Measurements from ENCODE around the gene KLRD1. TPM values are rescaled to one million over a fixed set of nuclear protein-coding genes. Genes with fewer than 3 reads are reported as not detected.

KLRD1 gene, protein sequence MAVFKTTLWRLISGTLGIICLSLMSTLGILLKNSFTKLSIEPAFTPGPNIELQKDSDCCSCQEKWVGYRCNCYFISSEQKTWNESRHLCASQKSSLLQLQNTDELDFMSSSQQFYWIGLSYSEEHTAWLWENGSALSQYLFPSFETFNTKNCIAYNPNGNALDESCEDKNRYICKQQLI
- under 1 TPM; 0.32 to 0.40 TPM for total RNA-seq

DNA sequence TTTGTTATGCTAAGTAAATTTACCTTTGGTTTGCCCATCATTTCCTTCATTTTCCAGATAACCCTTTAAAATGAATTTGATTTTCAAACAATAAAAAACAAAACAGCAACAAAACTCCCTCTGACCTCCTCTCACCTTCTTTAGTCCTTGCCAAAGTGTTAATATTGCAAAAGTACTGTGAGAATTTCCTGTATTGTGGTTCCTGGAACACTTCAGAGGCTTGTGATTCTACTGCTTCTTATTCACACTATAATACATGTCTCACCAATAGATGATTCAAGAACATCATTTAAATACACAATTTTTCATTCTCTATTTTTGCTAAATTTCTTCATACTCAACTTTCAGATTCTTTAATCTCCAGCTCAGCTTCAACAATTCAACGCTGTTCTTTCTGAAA is at the start of gene KLRD1:
Gene KLRD1, plus strand, starts transcription at position 241 of the 400 bp plus-strand sequence. CDS start 208 bp downstream, outside the sequence.
- H3K4me3 ChIP-seq, result no peak within 1 kb of the TSS
- DNase-seq (ENCODE audit: low spot score), result no peak
- H3K27me3 ChIP-seq (replicated peaks; ENCODE audit: insufficient read depth), result no peaks in the 10 kb centered on the region
- no peaks in the 10 kb centered on the region for H3K36me3 ChIP-seq
- no peak within 1 kb of the TSS for H3K27ac ChIP-seq
- TF ChIP-seq, protein P1, sequence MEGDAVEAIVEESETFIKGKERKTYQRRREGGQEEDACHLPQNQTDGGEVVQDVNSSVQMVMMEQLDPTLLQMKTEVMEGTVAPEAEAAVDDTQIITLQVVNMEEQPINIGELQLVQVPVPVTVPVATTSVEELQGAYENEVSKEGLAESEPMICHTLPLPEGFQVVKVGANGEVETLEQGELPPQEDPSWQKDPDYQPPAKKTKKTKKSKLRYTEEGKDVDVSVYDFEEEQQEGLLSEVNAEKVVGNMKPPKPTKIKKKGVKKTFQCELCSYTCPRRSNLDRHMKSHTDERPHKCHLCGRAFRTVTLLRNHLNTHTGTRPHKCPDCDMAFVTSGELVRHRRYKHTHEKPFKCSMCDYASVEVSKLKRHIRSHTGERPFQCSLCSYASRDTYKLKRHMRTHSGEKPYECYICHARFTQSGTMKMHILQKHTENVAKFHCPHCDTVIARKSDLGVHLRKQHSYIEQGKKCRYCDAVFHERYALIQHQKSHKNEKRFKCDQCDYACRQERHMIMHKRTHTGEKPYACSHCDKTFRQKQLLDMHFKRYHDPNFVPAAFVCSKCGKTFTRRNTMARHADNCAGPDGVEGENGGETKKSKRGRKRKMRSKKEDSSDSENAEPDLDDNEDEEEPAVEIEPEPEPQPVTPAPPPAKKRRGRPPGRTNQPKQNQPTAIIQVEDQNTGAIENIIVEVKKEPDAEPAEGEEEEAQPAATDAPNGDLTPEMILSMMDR (IDR thresholded peaks at IDR 0.05), result no peak
- TF ChIP-seq POLR2AphosphoS5 (IDR thresholded peaks at IDR 0.05) (no peak), POLR2A (IDR thresholded peaks at IDR 0.05) (no peak)
- H3K4me1 ChIP-seq (replicated peaks), result no peaks in the 10 kb centered on the region
- no peaks in the 10 kb centered on the region for H3K9me3 ChIP-seq
- intact Hi-C loops (cut with DNase I), result no loop called here
- 82% methylated on average over 1 of the region's 1 CpG for WGBS

DNA sequence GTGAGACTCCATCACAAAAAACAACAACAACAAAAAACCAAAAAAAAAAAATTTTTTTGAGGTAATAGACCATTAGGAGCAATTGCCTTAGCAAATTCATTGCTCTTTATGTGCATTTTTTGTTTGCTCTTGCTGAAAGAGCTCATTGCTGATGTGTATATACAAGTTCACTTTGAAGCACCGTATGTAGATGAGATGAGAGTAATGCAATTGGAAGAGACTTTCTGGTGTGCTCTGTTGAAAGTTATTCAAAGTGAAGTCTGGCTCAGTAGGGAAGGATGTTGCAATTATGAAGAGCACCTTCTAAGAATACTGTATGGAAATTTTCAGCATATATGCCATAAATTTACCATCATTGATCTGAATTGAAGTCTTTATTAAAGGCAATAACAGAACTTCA is 46.7 kb upstream of the KLRD1 start:
- no peak for DNase-seq (ENCODE audit: low spot score)
- Histone ChIP-seq H3K36me3 (no peaks in the 10 kb centered on the region), H3K4me1 (replicated peaks) (no peaks in the 10 kb centered on the region), H3K27me3 (replicated peaks; ENCODE audit: insufficient read depth) (no peaks in the 10 kb centered on the region), H3K9me3 (no peaks in the 10 kb centered on the region), H3K27ac (no peak overlapping the region), H3K4me3 (no peak overlapping the region)
- WGBS, result 0% methylated on average over 1 of the region's 1 CpG
- intact Hi-C loops (cut with DNase I), result no loop called here
- TF ChIP-seq POLR2AphosphoS5 (IDR thresholded peaks at IDR 0.05), result no peak
- TF ChIP-seq, protein P1 (IDR thresholded peaks at IDR 0.05), result no peak
- no peak for TF ChIP-seq POLR2A (IDR thresholded peaks at IDR 0.05)

DNA sequence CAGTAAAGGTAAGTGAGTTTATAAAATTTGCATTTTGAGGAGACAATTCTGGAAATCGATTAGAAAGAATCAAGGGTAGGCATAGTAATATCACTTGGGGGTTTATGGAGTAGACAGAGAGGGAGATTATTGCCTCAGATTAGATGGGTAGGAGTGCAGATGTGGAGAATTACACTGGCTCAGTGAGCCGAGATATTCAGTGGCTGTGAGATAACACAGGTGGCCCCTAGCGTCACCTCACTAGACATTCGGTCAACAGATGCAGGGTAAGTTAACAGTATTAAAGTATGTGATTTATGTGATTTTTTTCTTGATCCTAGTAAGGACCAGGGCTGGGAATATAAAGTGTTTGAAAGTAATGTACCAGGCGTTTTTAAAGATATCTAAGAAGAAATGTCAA is 39.6 kb upstream of the KLRD1 start:
- Histone ChIP-seq H3K9me3 (no peaks in the 10 kb centered on the region), H3K4me3 (no peak overlapping the region), H3K36me3 (no peaks in the 10 kb centered on the region), H3K27me3 (replicated peaks; ENCODE audit: insufficient read depth) (no peaks in the 10 kb centered on the region), H3K27ac (no peak overlapping the region), H3K4me1 (replicated peaks) (no peaks in the 10 kb centered on the region)
- 50% methylated on average over 5 of the region's 5 CpGs for WGBS
- no peak for DNase-seq (ENCODE audit: low spot score)
- no peak for TF ChIP-seq POLR2A (IDR thresholded peaks at IDR 0.05)
- TF ChIP-seq POLR2AphosphoS5 (IDR thresholded peaks at IDR 0.05), result no peak
- TF ChIP-seq, protein P1 (IDR thresholded peaks at IDR 0.05), result no peak
- intact Hi-C loops (cut with DNase I), result no loop called here

DNA sequence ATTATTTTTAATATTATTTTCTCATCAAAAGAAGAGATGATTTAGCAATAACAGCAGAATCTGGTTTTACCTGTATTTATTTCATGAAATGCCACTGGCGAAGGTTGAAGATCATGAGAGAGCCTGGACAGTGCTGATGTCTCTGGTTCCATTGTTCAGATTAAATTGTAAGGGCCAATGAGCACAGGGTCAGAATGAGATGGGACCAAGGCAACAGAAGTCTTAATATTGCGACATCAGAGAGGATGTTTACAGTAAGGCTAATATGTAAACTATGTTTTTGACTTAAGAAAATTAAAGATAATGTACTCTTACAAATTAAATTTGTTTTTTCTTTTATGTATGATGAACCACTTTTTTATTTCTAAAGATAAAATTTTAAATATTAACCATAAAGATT is 35.2 kb upstream of the KLRD1 start:
- H3K9me3 ChIP-seq, result no peaks in the 10 kb centered on the region
- DNase-seq (ENCODE audit: low spot score), result no peak
- H3K27me3 ChIP-seq (replicated peaks; ENCODE audit: insufficient read depth), result no peaks in the 10 kb centered on the region
- WGBS, result 87% methylated on average over 2 of the region's 2 CpGs
- TF ChIP-seq POLR2AphosphoS5 (IDR thresholded peaks at IDR 0.05), result no peak
- TF ChIP-seq POLR2A (IDR thresholded peaks at IDR 0.05), result no peak
- TF ChIP-seq, protein P1 (IDR thresholded peaks at IDR 0.05), result no peak
- intact Hi-C loops (cut with DNase I), result no loop called here
- H3K36me3 ChIP-seq, result no peaks in the 10 kb centered on the region
- no peak overlapping the region for H3K4me3 ChIP-seq
- no peaks in the 10 kb centered on the region for H3K4me1 ChIP-seq (replicated peaks)
- no peak overlapping the region for H3K27ac ChIP-seq

DNA sequence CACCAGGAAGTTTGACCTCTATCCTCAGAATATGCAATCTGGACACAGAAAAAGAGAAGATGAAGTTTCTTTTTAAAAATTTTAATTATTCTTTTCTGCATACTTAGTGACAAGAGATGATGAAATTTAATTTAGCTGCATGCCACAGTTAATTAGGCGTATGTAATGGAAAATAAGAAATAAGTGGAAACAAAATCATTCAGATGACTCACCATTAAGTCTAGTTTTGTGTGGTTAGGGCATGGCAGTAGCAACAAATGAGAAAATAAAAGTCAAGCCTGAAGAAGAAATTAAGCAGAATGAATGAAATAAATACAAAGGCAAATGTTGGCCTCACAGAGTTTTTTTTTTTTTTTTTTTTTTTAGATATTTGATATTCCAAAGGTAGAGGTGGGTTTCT is 30.9 kb upstream of the KLRD1 start:
- Histone ChIP-seq H3K27me3 (replicated peaks; ENCODE audit: insufficient read depth) (no peaks in the 10 kb centered on the region), H3K27ac (no peak overlapping the region), H3K4me3 (no peak overlapping the region), H3K9me3 (no peaks in the 10 kb centered on the region), H3K4me1 (replicated peaks) (no peaks in the 10 kb centered on the region), H3K36me3 (no peaks in the 10 kb centered on the region)
- no peak for DNase-seq (ENCODE audit: low spot score)
- TF ChIP-seq POLR2A (IDR thresholded peaks at IDR 0.05), result no peak
- TF ChIP-seq, protein P1 (IDR thresholded peaks at IDR 0.05), result no peak
- TF ChIP-seq POLR2AphosphoS5 (IDR thresholded peaks at IDR 0.05), result no peak
- intact Hi-C loops (cut with DNase I), result no loop called here
- WGBS, result 88% methylated on average over 1 of the region's 1 CpG

Data from prostate gland (tissue), 2 donors.